Hypothalamus (tissue), 51 donors: ENCODE results near the gene PSMB3.
A peak's percentile ranks its signal among the peaks of the same experiment; 100 is the strongest.
"Not testable (repeated sequence)": the region's sequence is repeated elsewhere in the genome, so short reads cannot be mapped to it uniquely, and the experiment has no call there.

ENCODE experiments used
- DNase-seq, 51 donors: peaks; one replicate each; lab custom pipeline; 2025; lab: John Stamatoyannopoulos, UW

PSMB3 gene

DNA sequence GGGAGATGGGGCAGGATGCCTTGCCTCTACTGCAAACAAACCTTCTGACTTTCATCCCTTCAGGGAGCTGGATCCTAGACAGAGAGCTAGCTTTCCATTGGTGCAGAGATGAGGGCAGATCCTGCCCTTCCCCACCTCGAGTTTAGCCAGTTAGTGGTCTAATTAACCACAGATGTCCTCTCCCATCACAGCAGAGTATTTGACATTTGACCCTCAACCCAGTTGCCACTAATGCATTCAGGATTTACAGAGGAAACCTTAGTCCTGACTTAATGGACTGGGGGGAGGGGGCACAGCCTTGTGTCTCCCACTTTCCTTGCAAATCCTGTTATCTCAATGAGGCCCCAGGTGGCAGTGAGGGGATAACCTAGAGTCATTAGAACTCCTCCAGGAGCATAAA is 36.6 kb downstream of the PSMB3 start:
- no peak for DNase-seq

DNA sequence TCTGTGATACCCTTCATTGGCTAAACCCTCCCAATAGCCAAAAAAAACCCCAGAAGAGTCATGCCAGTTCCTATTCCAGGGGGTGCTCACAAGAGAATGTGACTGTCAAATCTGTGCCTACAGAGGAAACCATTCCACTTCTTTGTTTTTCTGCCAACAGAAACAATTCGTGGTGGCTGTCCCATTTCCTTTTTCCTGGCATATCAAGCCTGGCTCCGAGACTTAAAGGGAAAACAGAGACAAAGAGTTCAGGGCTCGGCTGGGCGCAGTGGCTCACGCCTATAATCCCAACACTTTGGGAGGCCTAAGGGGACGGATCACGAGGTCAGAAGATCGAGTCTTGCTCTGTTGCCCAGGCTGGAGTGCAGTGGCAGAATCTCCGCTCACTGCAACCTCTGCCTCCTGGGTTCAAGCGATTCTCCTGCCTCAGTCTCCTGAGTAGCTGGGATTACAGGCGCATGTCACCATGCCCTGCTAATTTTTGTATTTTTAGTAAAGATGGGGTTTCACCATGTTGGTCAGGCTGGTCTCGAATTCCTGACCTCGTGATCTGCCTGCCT is 37.7 kb downstream of the PSMB3 start:
- DNase-seq = not testable (repeated sequence)

DNA sequence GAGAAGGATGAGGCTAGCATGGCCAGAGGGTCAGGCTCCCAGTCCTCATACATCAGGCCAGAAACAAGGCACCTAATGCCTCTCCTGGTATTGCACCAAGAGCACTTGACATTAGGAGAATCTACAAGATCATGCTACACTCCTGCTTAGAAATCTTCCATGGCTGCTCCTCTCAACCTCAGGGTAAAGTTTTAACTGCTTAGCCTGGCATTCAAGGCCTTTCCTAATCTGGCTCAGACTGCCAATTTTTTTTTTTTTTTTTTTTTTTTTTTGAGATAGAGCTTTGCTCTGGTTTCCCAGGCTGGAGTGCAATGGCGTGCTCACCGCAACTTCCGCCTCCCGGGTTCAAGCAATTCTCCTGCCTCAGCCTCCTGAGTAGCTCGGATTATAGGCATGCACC is 38.6 kb downstream of the PSMB3 start:
- DNase-seq = no peak

- DNase-seq = no peak
These were observed 41.7 kb downstream of the PSMB3 start for GRCh38 chr17:38794221-38794620.

DNA sequence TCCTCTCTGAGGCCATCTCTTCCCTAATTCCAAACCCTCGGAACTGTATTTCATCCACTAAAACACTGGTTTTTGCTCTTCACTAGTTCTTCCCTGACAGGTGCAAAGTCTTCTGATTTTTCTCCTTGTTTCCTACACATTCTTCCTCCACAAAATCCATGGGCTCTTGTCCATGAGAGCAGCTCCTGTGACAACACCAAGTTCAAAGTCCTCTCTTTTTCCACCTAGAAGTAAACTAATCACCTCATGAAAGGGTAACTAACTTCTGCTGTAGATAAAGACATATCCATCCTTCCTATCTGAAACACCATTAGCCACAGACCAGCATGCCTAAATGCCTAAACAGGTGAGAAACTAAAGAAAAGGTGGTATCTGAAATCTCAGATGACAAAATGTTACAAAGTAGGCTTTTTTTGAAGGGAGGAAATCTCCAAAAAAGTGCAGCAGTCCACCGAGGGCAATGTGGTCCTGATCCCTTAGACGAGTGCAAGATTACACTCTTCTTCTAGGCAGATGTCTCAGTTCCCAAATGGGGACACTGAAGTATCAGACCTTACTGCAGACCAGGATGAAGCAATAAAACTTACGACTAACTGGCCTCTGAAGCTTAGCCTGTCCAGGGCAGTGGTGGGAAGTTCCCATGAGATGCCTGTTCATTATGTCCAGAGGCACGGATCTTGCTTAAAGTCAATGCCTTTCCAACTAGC is 44.1 kb downstream of the PSMB3 start:
- no peak for DNase-seq

- no peak for DNase-seq
These were observed 44.6 kb downstream of the PSMB3 start for GRCh38 chr17:38797158-38797490.

DNA sequence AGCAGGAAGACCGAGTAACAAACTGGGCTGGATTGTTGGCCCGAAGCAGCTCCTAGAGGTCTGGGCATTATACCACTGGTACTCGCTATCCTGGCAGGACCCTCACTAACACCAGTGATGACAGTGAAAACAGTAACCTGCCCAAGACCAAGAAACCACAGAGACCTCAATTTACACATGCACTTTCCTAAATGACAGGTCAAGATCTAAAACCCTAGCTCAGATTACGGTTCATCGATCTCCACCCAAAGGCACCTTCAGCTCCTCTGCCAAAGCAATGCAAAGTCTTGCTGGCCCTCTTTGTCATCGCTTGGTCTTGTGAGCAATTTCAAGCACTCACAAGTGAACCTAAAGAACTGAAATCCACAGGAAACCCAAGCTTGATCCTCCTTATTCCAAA is 45.3 kb downstream of the PSMB3 start:
- DNase-seq = no peak

DNA sequence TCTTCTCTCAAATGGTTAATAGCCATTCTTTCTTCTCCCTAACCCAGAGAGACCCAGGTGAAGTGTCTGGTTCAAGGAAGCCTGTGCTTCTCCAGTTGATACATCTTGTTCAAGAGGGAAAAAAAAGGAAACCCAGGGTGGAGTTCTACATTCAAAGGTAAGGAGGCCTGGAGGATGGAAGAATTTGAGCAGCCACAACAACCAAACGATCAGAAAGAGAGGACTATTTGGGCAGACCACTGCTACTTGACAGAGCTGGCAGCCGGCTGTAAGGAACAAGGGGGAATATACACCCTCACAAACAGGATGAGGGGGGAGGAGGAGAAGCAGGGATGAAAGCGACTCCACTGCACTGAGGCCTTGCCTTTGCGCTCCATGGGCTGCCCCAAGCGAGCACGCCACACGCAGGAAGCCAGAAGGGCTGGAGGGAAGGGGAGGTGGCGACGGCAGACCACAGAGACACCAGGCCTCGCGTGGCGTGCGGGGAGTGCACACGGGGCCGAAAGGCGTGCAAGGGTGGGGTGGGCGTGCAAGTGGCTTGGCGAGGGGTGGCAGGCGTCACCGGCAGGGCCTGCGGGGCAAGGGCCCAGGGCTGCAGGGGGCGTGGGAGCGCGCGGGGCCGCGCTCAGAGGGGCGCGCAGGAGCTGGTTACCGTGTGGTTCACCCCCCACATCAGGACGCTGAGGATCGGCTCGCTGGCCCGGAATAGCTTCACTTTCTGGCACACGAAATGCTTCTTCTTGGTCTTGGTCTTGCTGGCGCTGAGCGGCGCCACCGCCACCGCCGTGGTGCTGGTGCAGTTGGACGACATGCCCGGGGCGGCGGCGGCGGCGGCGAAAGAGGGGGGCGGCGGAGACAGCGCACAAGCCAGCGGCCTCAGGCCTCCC is 46.3 kb downstream of the PSMB3 start:
- peak in 41 of 51 donors; percentile 5 to 75 (median 45) for DNase-seq

DNA sequence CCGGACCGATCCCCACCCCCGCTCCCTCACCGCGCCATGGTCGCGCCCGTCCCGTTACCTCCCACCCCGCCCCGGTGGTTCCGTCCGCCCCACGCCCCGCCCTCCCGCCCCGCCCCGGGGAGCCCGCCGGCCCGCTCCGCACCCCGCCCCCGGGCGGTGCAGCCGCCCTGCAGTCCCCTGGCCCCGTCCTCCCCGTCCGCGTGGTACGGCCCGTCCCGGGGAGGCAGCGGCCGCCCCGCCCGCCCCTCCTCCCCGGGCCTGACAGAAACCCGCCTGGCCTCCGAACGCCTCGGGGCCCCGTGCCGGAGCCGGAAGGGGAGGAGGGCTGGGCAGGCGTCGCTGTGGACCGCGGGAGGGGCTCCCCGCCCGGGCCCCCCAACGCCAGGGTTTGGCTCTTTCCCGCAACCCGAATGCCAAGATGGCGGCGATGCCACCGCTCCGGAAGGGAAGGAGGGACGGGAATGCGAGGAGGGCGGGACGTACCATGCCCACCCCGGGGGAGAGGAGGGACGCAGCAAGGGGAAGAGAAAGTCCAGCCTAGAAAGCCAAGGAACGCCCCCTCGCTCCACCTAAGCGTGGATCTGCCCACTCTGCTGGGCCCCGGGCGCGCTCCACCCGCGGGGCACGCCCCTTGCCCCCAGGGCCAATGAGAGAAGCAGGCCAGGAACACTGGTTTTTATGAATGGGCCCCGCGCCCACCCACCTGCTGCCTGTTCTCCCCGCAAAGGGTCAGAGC is 47.1 kb downstream of the PSMB3 start, which contains the start of gene PIP4K2B:
PIP4K2B (minus strand) TSS at position 56 of the 736 bp plus-strand sequence. CDS start 132 bp downstream, outside the sequence.
- peak; percentile 77 to 97 (median 93) for DNase-seq

DNA sequence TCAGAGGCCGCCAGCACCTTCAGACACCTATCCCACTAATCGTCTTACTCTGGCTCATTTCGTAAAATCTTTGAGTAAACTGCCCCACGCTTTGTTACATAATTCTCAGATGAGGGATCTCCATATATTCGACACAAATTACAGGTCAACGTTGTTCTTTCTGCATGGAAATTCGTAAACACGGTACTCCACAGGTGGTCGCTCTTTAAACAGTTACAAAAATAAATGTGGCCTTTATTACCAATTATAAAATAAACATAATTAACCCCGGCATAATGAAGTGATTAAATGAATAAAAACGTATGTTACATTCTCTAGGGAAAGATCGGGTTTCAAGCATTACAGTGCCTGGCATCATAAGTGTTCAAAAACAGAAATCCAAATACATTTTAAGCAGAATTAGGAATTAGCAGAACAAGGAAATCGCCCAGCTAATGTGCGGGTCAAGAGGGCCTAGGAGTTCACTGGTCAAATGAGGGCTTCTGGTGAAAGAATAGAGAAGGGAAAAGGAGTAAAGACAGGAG is 47.8 kb downstream of the PSMB3 start:
- no peak for DNase-seq

- peak in 1 of 51 donors; percentile 38 for DNase-seq
These were observed 57.3 kb downstream of the PSMB3 start for GRCh38 chr17:38809828-38810227.
